ENCODE data around the gene TMEM63A.
A peak's percentile ranks its signal among the peaks of the same experiment; 100 is the strongest.
"Not testable (repeated sequence)": the region's sequence is repeated elsewhere in the genome, so short reads cannot be mapped to it uniquely, and the experiment has no call there.

The TMEM63A gene

GRCh38 chr1:225881959-225882693 is at the start of gene TMEM63A:
TMEM63A (minus strand) TSS chr1:225882380; CDS start chr1:225877580, 4,800 bp downstream.
- DNase-seq (ENCODE audit: low read depth in 2 of 2), result peak; percentile 82 to 85

- DNase-seq (ENCODE audit: low read depth in 2 of 2), result no peak
Observed at GRCh38 chr1:225931270-225932136, 49.3 kb upstream of the TMEM63A start.

DNA sequence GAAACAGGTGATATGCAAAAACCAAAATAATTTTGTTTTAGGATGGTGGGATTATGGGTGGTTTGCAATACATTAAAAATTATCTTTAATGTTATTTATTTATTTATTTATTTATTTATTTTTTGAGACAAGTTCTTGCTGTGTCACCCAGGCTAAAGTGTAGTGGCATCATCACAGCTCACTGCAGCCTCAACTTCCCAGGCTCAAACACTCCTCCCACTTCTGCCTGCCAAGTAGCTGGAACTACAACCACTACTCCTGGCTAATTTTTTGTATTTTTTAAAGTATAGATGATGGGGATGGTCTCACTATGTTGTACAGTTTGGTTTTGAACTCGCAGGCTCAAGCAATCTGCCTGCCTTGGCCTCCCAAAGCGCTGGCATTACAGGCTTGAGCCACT is 48.4 kb upstream of the TMEM63A start:
- no peak for DNase-seq (ENCODE audit: low read depth in 2 of 2)

GRCh38 chr1:225929462-225929861 is 47.3 kb upstream of the TMEM63A start:
- DNase-seq (ENCODE audit: low read depth in 2 of 2), result not testable (repeated sequence)

DNA sequence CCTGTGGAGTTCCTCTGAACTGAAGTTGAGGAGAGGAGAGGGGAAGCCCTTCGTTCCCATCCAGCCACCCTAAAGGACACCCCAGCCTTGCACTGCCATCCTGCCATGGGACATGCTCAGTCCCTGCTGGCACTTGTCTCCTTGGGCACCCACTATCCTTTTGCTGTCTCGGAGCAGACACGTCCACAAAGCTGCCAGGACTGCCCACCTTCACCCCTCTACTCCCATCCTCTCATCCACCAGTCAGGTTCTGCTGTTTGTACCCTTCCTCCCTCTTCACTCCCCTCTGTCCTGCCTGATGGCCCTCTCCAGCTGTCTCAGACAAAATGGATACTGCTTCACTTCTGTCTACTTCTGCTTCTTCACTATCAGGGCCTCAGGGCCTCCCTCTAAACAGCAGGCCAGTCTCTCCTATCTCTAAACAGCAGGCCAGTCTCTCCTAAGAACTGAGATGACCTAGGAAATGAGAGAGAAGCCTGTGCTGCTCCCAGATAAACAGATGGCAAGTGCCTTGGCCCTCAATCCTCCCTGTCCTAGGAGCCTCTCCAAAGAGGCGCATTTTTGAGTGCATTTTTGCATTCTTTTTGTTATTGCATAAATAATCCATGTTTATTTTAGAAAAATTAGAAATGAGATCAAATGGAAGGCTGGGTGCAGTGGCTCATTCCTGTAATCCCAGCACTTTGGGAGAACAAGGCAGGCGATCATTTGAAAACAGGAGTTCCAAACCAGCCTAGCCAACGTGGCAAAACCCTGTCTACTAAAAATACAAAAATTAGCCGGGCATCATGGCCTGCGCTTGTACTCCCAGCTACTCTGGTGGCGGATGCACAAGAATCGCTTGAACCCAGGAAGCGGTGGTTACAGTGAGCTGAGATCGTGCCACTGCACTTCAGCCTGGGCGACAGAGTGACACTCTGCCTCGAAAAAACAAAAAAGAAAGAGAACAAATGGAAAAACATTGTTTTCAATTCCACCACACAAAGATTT is 46.3 kb upstream of the TMEM63A start:
- DNase-seq (ENCODE audit: low read depth in 2 of 2), result no peak

DNA sequence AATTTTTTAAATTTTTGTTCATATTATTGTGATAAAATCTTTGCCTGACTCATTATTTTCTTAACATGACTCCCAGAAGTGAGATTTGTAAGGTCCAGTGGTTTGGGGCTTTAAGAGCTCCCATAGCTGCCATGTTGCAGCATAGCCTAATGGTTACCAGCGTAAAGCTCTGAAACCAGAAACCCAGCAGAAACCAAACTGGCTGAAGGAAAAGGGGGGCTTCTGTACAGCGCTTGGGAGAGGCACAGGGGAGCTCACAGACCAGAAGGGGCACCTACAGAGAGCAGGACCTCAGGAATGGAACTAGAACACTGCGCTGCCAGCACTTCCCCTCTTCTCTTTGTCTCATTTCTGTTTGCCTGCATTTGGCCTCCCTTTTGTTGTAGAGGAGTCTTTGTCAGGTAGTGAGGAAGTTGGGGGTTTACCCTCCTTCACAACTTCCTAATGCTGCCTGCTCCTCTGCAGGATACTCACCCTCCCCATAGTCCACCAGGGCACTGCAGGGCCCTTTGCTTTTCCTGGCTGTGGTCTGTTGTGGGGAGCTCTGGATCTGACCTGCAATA is 44.5 kb upstream of the TMEM63A start:
- DNase-seq (ENCODE audit: low read depth in 2 of 2), result no peak

DNA sequence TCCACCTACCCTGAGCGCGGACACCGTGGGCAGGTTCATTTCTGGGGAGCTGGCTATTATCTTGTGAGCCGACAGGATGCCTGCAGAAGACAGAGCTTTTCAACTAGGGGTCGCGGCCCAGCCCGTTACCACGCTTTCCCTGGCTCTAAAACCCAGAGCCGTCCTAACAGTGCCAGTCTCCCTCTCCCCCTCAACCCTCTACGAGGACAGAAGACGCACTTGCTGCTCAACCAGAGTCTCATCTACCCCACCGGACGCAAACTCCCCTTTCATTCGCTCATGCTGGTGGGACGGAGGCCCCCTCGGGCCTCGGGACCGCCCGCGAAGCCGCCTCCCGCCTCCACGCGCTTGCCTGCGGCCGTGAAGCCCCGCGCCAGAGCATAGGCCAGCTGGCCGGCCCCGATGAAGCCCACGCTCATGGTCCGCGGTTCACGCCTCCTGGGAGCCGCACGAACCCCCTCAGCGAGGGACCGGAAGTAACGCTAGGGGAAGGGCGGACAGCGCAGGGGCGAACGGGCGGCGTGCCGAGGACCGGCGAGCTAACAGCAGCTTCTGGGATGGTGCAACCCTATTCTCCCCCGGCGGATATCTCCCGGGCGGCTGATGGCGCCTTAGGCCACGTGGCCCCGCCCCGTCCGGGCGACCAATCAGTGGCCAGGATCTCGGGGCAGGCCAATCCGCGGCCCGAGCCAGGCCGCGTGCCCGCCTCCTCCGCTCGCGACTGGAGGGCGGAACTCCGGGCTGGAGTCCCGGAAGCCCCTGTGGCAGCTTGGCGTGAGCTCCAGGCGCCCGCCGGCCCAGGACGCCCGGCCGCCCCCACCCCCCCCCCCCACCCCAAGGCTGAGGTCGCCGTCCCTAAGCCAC is 41.7 kb upstream of the TMEM63A start, which contains the start of gene PYCR2:
TSS of gene PYCR2 (minus strand) at position 559 of the 864 bp plus-strand sequence. CDS start at position 419, 140 bp downstream.
- DNase-seq (ENCODE audit: low read depth in 2 of 2), result peak; percentile 86 to 87

GRCh38 chr1:225923381-225923691 is 41.2 kb upstream of the TMEM63A start:
- DNase-seq (ENCODE audit: low read depth in 2 of 2), result no peak

DNA sequence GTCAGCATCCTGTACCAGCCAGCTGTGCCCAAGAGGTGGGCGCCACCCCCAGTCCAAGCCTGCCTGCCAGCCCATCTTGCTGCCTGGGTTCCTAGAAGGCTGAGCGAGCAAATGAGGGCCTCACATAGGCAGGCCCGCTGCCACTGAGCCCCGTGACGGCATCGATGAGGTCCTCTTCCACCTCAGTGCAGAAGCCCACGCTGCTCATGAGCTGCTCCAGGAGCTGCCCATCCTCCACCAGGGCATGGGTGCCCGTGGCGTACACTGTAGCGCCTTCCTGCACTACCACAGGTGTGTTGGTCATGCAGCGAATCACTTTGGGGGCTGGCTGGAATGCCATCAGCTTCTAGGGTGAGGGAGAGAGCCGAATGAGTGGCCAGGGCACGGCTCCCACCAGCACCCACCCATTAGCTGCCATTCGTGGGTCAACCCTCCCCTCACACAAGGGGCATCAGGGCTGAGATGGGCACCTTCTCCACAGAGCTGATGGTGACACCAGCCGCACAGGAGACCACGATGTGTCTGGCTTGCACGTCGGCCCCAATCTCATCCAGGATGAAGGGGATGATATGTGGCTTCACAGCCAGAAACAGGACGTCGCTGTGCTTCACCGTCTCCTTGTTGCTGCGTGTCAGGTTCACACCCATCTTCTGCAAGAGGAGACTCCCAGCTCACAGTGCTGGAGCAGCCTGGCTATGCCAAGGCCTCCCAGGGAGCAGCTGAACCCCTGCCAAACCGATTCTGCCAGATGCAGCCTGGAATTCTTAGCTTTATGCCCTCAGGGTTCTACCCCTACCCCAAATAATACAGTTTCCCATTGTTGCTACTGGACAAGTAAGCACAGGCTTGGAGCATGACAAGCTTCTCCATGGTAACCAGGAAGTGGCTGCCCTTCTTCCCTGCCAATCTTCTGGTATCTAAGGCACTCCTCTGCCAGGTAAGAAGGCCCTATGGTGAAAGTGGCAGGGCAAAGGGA is 39.8 kb upstream of the TMEM63A start:
- no peak for DNase-seq (ENCODE audit: low read depth in 2 of 2)

- no peak for DNase-seq (ENCODE audit: low read depth in 2 of 2)
Observed at GRCh38 chr1:225919906-225920305, 37.7 kb upstream of the TMEM63A start.

DNA sequence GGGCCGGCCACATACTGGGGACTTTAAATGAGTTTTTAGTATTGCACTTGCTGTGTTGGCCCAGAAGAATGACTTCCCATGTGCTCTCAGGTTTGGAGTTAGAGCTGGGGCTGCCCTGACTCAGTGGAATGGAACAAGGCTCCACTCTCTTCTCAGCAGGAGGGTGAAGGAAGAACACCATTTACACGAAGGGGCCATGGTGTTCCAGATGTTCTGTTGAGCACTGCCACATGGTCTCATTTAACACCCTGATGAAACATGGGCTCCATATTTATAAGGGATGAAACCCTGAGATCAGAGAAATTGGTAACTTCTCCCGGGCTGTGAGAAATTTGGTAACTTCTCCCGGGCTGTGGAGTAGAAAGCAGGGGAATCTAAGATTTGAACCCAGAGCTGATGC is 36.1 kb upstream of the TMEM63A start:
- DNase-seq (ENCODE audit: low read depth in 2 of 2), result no peak

- DNase-seq (ENCODE audit: low read depth in 2 of 2), result no peak
Observed at GRCh38 chr1:225917536-225917935, 35.4 kb upstream of the TMEM63A start.

DNA sequence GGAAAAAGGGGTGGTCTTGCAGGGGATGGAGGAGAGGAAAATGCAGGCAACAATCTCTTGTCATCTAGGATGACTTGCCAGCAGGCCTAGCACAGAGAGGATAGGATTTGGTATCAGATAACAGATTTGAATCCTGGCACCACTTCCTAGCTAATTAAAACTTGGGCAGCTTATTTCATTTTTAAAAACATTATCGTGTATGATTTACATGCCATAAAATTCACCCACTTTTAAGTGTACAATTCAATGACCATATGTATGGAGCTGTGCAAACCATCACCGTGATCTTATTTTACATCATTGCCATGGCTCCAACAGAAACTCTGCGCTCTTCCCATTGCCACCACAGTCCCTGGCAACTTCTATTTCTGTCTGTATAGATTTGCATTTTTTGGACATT is 34.9 kb upstream of the TMEM63A start:
- DNase-seq (ENCODE audit: low read depth in 2 of 2), result no peak

- no peak for DNase-seq (ENCODE audit: low read depth in 2 of 2)
Observed at GRCh38 chr1:225915538-225915991, 33.4 kb upstream of the TMEM63A start.

DNA sequence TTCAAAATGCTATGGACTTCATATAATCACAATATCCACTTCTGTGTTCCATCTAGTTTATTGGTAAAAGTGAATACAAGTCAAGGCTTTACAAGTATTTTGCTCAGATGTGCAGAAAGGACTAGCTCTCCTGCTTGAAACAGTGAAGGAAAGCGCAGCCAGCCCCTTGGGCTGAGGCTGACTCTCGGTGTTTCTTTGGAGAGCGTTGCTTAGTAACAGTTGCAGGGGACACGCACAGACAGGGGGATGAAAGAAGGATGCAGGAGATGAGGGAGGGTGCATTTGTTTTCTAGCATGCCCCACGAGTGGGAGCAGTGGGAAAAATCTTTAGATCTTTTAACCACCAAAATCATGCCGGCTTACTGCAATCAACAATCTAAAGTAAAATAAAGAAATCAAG is 32.8 kb upstream of the TMEM63A start:
- DNase-seq (ENCODE audit: low read depth in 2 of 2), result no peak

GRCh38 chr1:225914391-225914790 is 32.2 kb upstream of the TMEM63A start:
- DNase-seq (ENCODE audit: low read depth in 2 of 2), result no peak

- DNase-seq (ENCODE audit: low read depth in 2 of 2), result peak; percentile 41 to 59
Observed at GRCh38 chr1:225911191-225912130, 29.3 kb upstream of the TMEM63A start.

DNA sequence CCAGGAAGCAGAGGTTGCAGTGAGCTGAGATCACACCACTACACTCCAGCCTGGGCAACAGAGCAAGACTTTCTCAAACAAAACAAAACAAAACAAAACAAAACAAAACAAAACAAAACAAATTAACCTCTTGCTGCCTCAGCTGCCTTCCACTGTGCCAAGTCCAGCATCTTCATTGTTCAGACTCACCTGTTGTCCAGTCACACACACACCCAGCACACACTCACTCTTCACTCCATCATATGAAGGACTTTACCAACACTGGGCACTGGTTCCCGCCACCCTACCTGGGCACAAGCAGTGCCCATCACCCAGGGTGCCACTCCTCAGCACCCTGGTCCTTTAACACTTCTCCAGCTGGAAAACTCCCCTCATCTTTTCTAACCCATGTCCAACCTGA is 27.3 kb upstream of the TMEM63A start:
- no peak for DNase-seq (ENCODE audit: low read depth in 2 of 2)
